Measurements from ENCODE around the gene RBP5. TPM values are rescaled to one million over a fixed set of nuclear protein-coding genes. Genes with fewer than 3 reads are reported as not detected.

The RBP5 gene
- total RNA-seq, 4 donors from 2014 or later, result 0.46 to 5.0 (median 0.91) TPM

GRCh38 chr12:7143564-7143963, 14.9 kb upstream of the RBP5 start:
- peaks cover 0 to 11% (median 0%) of the 10 kb centered on the region in 4 donors for H3K4me1 ChIP-seq
- H3K36me3 ChIP-seq, result peaks cover 0 to 55% (median 10%) of the 10 kb centered on the region in 4 donors
- WGBS, result 95% methylated on average over 7 of the region's 7 CpGs
- H3K27ac ChIP-seq (replicated peaks in 1 of 4), result no peak overlapping the region
- no peaks in the 10 kb centered on the region for H3K27me3 ChIP-seq
- intact Hi-C loops (cut with DNase I), result no loop called here
- no peak overlapping the region for H3K4me3 ChIP-seq
- no peaks in the 10 kb centered on the region for H3K9me3 ChIP-seq
- TF ChIP-seq EP300 (IDR thresholded peaks at IDR 0.05) (no peak), CTCF (IDR thresholded peaks at IDR 0.05) (no peak), POLR2A (IDR thresholded peaks at IDR 0.05; ENCODE audit: low read depth) (no peak), POLR2AphosphoS5 (IDR thresholded peaks at IDR 0.05) (no peak)
- DNase-seq (ENCODE audit: extremely low spot score), result no peak

- Histone ChIP-seq H3K4me3 (no peak overlapping the region), H3K4me1 (peaks cover 0 to 11% (median 0%) of the 10 kb centered on the region in 4 donors), H3K36me3 (peaks cover 0 to 52% (median 7%) of the 10 kb centered on the region in 4 donors), H3K27ac (replicated peaks in 1 of 4) (no peak overlapping the region), H3K9me3 (no peaks in the 10 kb centered on the region), H3K27me3 (no peaks in the 10 kb centered on the region)
- DNase-seq (ENCODE audit: extremely low spot score), result no peak
- WGBS, result 97% methylated on average over 18 of the region's 18 CpGs
- TF ChIP-seq EP300 (IDR thresholded peaks at IDR 0.05) (no peak), POLR2A (IDR thresholded peaks at IDR 0.05; ENCODE audit: low read depth) (no peak), POLR2AphosphoS5 (IDR thresholded peaks at IDR 0.05) (no peak), CTCF (IDR thresholded peaks at IDR 0.05) (no peak)
- intact Hi-C loops (cut with DNase I), result no loop called here
Observed at GRCh38 chr12:7142809-7143465, 14.2 kb upstream of the RBP5 start.

GRCh38 chr12:7142056-7142644, 13.5 kb upstream of the RBP5 start:
- H3K36me3 ChIP-seq, result peaks cover 0 to 57% (median 9%) of the 10 kb centered on the region in 4 donors
- H3K4me1 ChIP-seq, result peaks cover 0 to 11% (median 0%) of the 10 kb centered on the region in 4 donors
- no peak for TF ChIP-seq POLR2AphosphoS5 (IDR thresholded peaks at IDR 0.05)
- peak; percentile 43 to 67 (median 55) for TF ChIP-seq CTCF (IDR thresholded peaks at IDR 0.05)
- intact Hi-C loops (cut with DNase I), result no loop called here
- H3K9me3 ChIP-seq, result no peaks in the 10 kb centered on the region
- no peak overlapping the region for H3K4me3 ChIP-seq
- no peak overlapping the region for H3K27ac ChIP-seq (replicated peaks in 1 of 4)
- 66% methylated on average over 5 of the region's 5 CpGs for WGBS
- no peak for DNase-seq (ENCODE audit: extremely low spot score)
- H3K27me3 ChIP-seq, result no peaks in the 10 kb centered on the region

GRCh38 chr12:7141351-7142005, 12.8 kb upstream of the RBP5 start:
- no peak overlapping the region for H3K27ac ChIP-seq (replicated peaks in 1 of 4)
- H3K4me1 ChIP-seq, result peaks cover 0 to 11% (median 0%) of the 10 kb centered on the region in 4 donors
- H3K36me3 ChIP-seq, result peaks cover 0 to 59% (median 16%) of the 10 kb centered on the region in 4 donors
- no peak overlapping the region for H3K4me3 ChIP-seq
- no peak for DNase-seq (ENCODE audit: extremely low spot score)
- intact Hi-C loops (cut with DNase I), result no loop called here
- no peaks in the 10 kb centered on the region for H3K9me3 ChIP-seq
- no peaks in the 10 kb centered on the region for H3K27me3 ChIP-seq
- TF ChIP-seq CTCF (IDR thresholded peaks at IDR 0.05) (no peak), EP300 (IDR thresholded peaks at IDR 0.05) (no peak)
- WGBS, result 90% methylated on average over 7 of the region's 7 CpGs

All from esophagus muscularis mucosa (tissue), 4 donors.